ENCODE data around the gene TRAPPC2.
"Not testable (repeated sequence)": the region's sequence is repeated elsewhere in the genome, so short reads cannot be mapped to it uniquely, and the experiment has no call there.

TRAPPC2 gene

DNA sequence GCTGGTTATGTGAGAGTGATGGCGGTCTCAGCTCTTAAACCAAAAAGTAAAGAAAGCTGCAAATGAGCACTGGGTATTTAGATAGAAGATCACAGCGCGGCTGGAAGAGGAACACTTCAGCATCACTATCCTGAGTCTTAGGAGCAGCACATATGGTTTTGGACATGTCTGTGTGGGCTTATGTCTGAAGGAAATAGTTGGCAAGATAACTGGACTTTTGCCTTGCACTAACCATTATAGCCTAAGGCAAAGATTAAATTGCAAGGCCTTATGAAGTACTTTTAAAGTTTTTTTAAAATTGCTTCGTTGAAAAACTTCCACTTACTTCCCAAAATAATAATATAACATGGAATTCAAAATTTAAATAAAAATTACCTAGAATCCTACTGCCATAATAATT is 50.1 kb downstream of the TRAPPC2 start:
- Histone ChIP-seq H3K36me3 (ENCODE audit: insufficient read depth, low read depth, low read length) (no peaks in the 10 kb centered on the region), H3K27me3 (ENCODE audit: insufficient read depth, low read length) (peaks cover 9% of the 10 kb centered on the region), H3K27ac (ENCODE audit: low read length) (no peak overlapping the region), H3K4me3 (ENCODE audit: low read length) (no peak overlapping the region), H3K9me3 (ENCODE audit: insufficient read depth, low read depth, low read length) (no peaks in the 10 kb centered on the region), H3K9ac (ENCODE audit: low read depth, low read length) (no peak overlapping the region), H3K4me1 (ENCODE audit: insufficient read depth, low read length) (no peaks in the 10 kb centered on the region; the same call in 1 of the 2 replicates)

DNA sequence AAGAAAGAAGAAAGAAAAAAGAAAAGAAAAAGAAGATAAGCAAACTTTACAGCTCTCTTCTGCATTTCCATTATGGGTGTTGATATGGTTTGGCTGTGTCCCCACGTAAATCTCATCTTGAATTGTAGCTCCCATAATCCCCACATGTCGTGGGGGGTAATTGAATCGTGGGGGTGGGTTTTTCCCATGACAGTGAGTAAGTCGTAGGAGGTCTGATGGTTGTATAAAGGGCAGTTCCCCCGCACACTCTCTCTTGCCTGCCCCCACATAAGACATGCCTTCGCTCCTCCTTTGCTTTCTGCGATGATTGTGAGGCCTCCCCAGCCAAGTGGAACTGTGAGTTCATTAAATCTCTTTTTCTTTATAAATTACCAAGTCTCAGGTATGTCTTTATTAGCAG is 52.8 kb downstream of the TRAPPC2 start:
- Histone ChIP-seq H3K27ac (ENCODE audit: low read length) (no peak overlapping the region), H3K4me3 (ENCODE audit: low read length) (no peak overlapping the region), H3K36me3 (ENCODE audit: insufficient read depth, low read depth, low read length) (no peaks in the 10 kb centered on the region), H3K27me3 (ENCODE audit: insufficient read depth, low read length) (no peaks in the 10 kb centered on the region), H3K4me1 (ENCODE audit: insufficient read depth, low read length) (no peaks in the 10 kb centered on the region), H3K9me3 (ENCODE audit: insufficient read depth, low read depth, low read length) (no peaks in the 10 kb centered on the region), H3K9ac (ENCODE audit: low read depth, low read length) (no peak overlapping the region)

DNA sequence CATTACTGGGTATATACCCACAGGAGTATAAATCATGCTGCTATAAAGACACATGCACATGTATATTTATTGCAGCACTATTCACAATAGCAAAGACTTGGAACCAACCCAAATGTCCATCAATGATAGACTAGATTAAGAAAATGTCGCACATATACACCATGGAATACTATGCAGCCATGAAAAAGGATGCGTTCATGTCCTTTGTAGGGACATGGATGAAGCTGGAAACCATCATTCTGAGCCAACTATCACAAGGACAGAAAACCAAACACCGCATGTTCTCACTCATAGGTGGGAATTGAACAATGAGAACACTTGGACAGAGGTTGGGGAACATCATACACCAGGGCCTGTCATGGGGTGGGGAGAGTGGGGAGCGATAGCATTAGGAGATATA is 54.7 kb downstream of the TRAPPC2 start:
- not testable (repeated sequence) for H3K4me1 ChIP-seq (ENCODE audit: insufficient read depth, low read length); H3K27me3 ChIP-seq (ENCODE audit: insufficient read depth, low read length); H3K9ac ChIP-seq (ENCODE audit: low read depth, low read length); H3K36me3 ChIP-seq (ENCODE audit: insufficient read depth, low read depth, low read length); H3K9me3 ChIP-seq (ENCODE audit: insufficient read depth, low read depth, low read length); H3K27ac ChIP-seq (ENCODE audit: low read length); H3K4me3 ChIP-seq (ENCODE audit: low read length)

DNA sequence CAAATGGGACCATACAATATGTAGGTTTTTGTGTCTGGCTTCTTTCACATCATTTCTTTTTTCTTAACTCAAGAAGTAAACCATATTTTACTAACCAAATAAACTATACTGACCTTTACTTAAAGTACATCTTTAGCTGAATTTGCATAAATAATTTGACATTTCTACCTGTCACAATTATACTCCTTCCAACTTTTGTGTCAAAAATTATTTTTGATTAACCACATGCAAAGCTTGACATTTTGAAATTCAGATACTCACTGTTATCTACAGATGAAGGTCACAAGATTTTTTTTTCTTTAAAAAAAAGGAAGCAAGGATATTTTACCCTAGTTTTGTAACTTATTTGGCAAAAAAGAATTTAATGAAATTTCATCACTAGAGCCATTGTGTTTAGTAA is 57.5 kb downstream of the TRAPPC2 start:
- no peak overlapping the region for H3K27ac ChIP-seq (ENCODE audit: low read length)
- H3K4me1 ChIP-seq (ENCODE audit: insufficient read depth, low read length), result no peaks in the 10 kb centered on the region
- no peaks in the 10 kb centered on the region for H3K36me3 ChIP-seq (ENCODE audit: insufficient read depth, low read depth, low read length)
- no peak overlapping the region for H3K4me3 ChIP-seq (ENCODE audit: low read length)
- no peaks in the 10 kb centered on the region for H3K27me3 ChIP-seq (ENCODE audit: insufficient read depth, low read length)
- H3K9ac ChIP-seq (ENCODE audit: low read depth, low read length), result no peak overlapping the region
- H3K9me3 ChIP-seq (ENCODE audit: insufficient read depth, low read depth, low read length), result no peaks in the 10 kb centered on the region

GRCh38 chrX:13673016-13673415 is 61.4 kb downstream of the TRAPPC2 start:
- Histone ChIP-seq H3K27me3 (ENCODE audit: insufficient read depth, low read length) (no peaks in the 10 kb centered on the region), H3K36me3 (ENCODE audit: insufficient read depth, low read depth, low read length) (no peaks in the 10 kb centered on the region), H3K4me1 (ENCODE audit: insufficient read depth, low read length) (no peaks in the 10 kb centered on the region), H3K9me3 (ENCODE audit: insufficient read depth, low read depth, low read length) (no peaks in the 10 kb centered on the region), H3K27ac (ENCODE audit: low read length) (no peak overlapping the region), H3K4me3 (ENCODE audit: low read length) (no peak overlapping the region), H3K9ac (ENCODE audit: low read depth, low read length) (no peak overlapping the region)

GRCh38 chrX:13670197-13670596 is 64.2 kb downstream of the TRAPPC2 start:
- no peak overlapping the region for H3K4me3 ChIP-seq (ENCODE audit: low read length)
- H3K27ac ChIP-seq (ENCODE audit: low read length), result no peak overlapping the region
- H3K9me3 ChIP-seq (ENCODE audit: insufficient read depth, low read depth, low read length), result no peaks in the 10 kb centered on the region
- H3K4me1 ChIP-seq (ENCODE audit: insufficient read depth, low read length), result no peaks in the 10 kb centered on the region
- H3K27me3 ChIP-seq (ENCODE audit: insufficient read depth, low read length), result no peaks in the 10 kb centered on the region
- H3K9ac ChIP-seq (ENCODE audit: low read depth, low read length), result no peak overlapping the region
- no peaks in the 10 kb centered on the region for H3K36me3 ChIP-seq (ENCODE audit: insufficient read depth, low read depth, low read length)

DNA sequence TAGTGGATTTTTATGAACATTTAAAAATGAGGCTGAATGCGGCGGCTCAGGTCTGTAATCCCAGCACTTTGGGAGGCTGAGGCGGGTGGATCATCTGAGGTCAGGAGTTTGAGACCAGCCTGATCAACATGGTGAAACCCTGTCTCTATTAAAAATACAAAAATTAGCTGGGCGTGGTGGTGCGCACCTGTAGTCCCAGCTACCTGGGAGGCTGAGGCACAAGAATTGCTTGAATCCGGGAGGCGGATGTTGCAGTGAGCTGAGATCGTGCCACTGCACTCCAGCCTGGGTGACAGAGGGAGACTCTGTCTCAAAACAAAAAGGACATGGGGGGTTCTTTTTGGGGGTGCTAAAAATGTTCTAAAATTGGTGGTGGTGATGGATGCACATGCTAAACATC is 64.7 kb downstream of the TRAPPC2 start:
- H3K9ac ChIP-seq (ENCODE audit: low read depth, low read length); H3K36me3 ChIP-seq (ENCODE audit: insufficient read depth, low read depth, low read length); H3K4me3 ChIP-seq (ENCODE audit: low read length); H3K27me3 ChIP-seq (ENCODE audit: insufficient read depth, low read length); H3K9me3 ChIP-seq (ENCODE audit: insufficient read depth, low read depth, low read length); H3K4me1 ChIP-seq (ENCODE audit: insufficient read depth, low read length); H3K27ac ChIP-seq (ENCODE audit: low read length): not testable (repeated sequence)

DNA sequence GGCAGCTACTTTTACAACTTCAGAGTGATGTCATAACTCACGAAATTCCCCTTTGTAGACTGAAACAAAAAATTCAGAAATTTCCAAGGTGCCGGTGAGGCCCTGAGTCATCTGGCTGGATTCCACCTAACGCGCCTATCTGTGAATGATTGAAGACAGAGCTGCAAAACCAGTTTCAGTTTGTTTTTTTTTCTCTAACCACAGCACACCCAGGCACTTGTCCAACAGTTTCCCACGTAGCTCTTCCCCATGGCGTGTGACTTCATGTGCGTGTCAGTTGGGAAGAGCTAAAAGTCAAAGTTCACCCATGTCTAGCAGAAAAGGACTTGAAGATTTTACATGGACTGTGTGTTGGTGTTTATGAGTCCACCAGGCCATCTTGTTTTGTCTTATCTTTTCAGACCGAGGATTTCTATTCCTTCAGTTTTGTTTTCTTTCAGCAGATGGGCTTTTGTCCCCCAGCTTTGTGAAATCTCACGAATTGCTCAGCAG is 65.1 kb downstream of the TRAPPC2 start:
- no peaks in the 10 kb centered on the region for H3K4me1 ChIP-seq (ENCODE audit: insufficient read depth, low read length)
- no peak overlapping the region for H3K9ac ChIP-seq (ENCODE audit: low read depth, low read length)
- H3K9me3 ChIP-seq (ENCODE audit: insufficient read depth, low read depth, low read length), result no peaks in the 10 kb centered on the region
- no peaks in the 10 kb centered on the region for H3K27me3 ChIP-seq (ENCODE audit: insufficient read depth, low read length)
- H3K4me3 ChIP-seq (ENCODE audit: low read length), result no peak overlapping the region
- no peaks in the 10 kb centered on the region for H3K36me3 ChIP-seq (ENCODE audit: insufficient read depth, low read depth, low read length)
- H3K27ac ChIP-seq (ENCODE audit: low read length), result no peak overlapping the region

DNA sequence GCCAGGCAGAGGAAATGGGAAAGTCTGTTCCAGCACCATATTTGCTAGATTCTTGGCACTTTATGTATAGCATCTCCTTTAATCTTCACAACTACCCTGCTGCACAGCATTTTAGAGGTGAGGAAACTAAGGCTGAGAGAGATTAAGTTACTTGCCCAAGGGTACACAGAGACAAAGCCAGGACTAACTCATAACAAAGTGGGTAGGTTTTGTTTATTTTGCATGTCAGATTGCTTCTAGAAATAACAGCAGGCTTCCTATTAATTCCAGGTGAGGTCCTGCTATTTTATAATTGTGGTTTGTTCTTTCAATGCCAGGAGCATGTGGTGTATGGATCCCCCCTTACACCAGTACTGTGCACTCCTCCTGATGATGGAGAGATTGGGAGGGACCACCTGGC is 66.5 kb downstream of the TRAPPC2 start:
- H3K27ac ChIP-seq (ENCODE audit: low read length), result no peak overlapping the region
- no peak overlapping the region for H3K4me3 ChIP-seq (ENCODE audit: low read length)
- no peaks in the 10 kb centered on the region for H3K9me3 ChIP-seq (ENCODE audit: insufficient read depth, low read depth, low read length)
- no peak overlapping the region for H3K9ac ChIP-seq (ENCODE audit: low read depth, low read length)
- H3K27me3 ChIP-seq (ENCODE audit: insufficient read depth, low read length), result no peaks in the 10 kb centered on the region
- H3K36me3 ChIP-seq (ENCODE audit: insufficient read depth, low read depth, low read length), result peaks cover 13% of the 10 kb centered on the region; the same call in 1 of the 2 replicates
- H3K4me1 ChIP-seq (ENCODE audit: insufficient read depth, low read length), result no peaks in the 10 kb centered on the region

- Histone ChIP-seq H3K36me3 (ENCODE audit: insufficient read depth, low read depth, low read length) (peaks cover 19% of the 10 kb centered on the region; the same call in 1 of the 2 replicates), H3K9me3 (ENCODE audit: insufficient read depth, low read depth, low read length) (no peaks in the 10 kb centered on the region), H3K4me1 (ENCODE audit: insufficient read depth, low read length) (no peaks in the 10 kb centered on the region), H3K27me3 (ENCODE audit: insufficient read depth, low read length) (no peaks in the 10 kb centered on the region), H3K4me3 (ENCODE audit: low read length) (no peak overlapping the region), H3K9ac (ENCODE audit: low read depth, low read length) (no peak overlapping the region), H3K27ac (ENCODE audit: low read length) (no peak overlapping the region)
These were observed 67.6 kb downstream of the TRAPPC2 start for GRCh38 chrX:13666836-13667235.

DNA sequence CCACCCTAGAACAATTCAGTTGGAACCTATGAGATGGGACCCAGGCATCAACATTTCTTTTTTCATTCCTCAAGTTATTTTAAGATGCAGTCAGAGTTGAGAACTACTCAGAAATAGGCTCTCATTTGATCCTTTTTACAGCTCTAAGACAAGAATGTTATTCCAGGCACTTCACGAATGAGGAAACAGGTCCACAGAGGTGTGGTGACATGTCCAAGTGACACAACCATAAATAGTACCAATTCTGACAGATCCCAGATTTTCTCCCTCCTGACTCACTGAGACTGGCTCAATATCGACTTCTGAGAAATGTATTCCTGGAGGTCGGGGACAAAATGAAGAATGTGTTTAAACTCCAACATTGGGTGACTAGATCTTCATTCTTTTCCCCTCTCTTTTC is 70.4 kb downstream of the TRAPPC2 start:
- Histone ChIP-seq H3K9me3 (ENCODE audit: insufficient read depth, low read depth, low read length) (no peaks in the 10 kb centered on the region), H3K4me1 (ENCODE audit: insufficient read depth, low read length) (peaks cover 2% of the 10 kb centered on the region; the same call in 1 of the 2 replicates), H3K27me3 (ENCODE audit: insufficient read depth, low read length) (no peaks in the 10 kb centered on the region), H3K4me3 (ENCODE audit: low read length) (no peak overlapping the region), H3K9ac (ENCODE audit: low read depth, low read length) (no peak overlapping the region), H3K36me3 (ENCODE audit: insufficient read depth, low read depth, low read length) (peaks cover 22% of the 10 kb centered on the region; the same call in 1 of the 2 replicates), H3K27ac (ENCODE audit: low read length) (no peak overlapping the region)

DNA sequence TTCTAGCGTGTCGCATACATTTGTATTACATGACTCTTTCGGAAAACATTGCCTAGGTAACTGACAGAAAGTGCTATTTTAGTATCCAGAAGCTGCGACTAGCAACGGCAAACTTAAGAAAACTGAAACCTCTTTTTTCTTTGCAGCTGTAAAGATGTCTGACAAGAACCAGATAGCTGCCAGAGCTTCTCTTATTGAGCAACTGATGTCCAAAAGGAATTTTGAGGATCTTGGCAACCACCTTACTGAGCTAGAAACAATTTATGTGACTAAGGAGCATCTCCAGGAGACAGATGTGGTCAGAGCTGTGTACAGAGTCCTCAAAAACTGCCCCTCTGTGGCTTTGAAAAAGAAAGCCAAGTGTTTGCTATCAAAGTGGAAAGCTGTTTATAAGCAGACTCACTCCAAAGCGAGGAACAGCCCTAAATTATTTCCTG is 72.0 kb downstream of the TRAPPC2 start:
- Histone ChIP-seq H3K36me3 (ENCODE audit: insufficient read depth, low read depth, low read length) (peaks cover 22% of the 10 kb centered on the region; the same call in 1 of the 2 replicates), H3K4me1 (ENCODE audit: insufficient read depth, low read length) (peaks cover 4% of the 10 kb centered on the region; the same call in 1 of the 2 replicates), H3K27ac (ENCODE audit: low read length) (no peak overlapping the region), H3K27me3 (ENCODE audit: insufficient read depth, low read length) (no peaks in the 10 kb centered on the region), H3K9ac (ENCODE audit: low read depth, low read length) (no peak overlapping the region), H3K4me3 (ENCODE audit: low read length) (no peak overlapping the region), H3K9me3 (ENCODE audit: insufficient read depth, low read depth, low read length) (no peaks in the 10 kb centered on the region)
